HepG2 (cell line): ENCODE results near the gene HTRA3. TPM values are rescaled to one million over a fixed set of nuclear protein-coding genes. Genes with fewer than 3 reads are reported as not detected.

Experiments used
- ATF3 ChIP-seq: sonication (generic); formaldehyde crosslinking; IDR thresholded peaks from 2 replicates; pipeline ENCODE4 v1.4.0; 2020; ENCODE audit warnings: missing genetic modification reagents
- DBP ChIP-seq: sonication (generic); formaldehyde crosslinking; IDR thresholded peaks from 2 replicates; pipeline ENCODE4 v1.4.0; 2020; ENCODE audit warnings: missing genetic modification reagents; ENCODE audit errors: not compliant biosample characterization
- GABPB1 ChIP-seq: IDR thresholded peaks from 2 replicates; pipeline ENCODE4 v1.6.1; 2016; ENCODE audit warnings: mild to moderate bottlenecking, missing genetic modification reagents, moderate library complexity, missing compliant biosample characterization
- GATA4 ChIP-seq: sonication (generic); IDR thresholded peaks from 2 replicates; pipeline ENCODE4 v1.6.1; 2016; ENCODE audit warnings: antibody characterized with exemption, low read depth, borderline replicate concordance
- HCFC1 ChIP-seq: fragments of 150-350 bp; IDR thresholded peaks from 2 replicates; pipeline ENCODE4 v1.6.1; 2014; ENCODE audit warnings: low read depth, low read length
- JUND ChIP-seq: sonication (generic); formaldehyde crosslinking; IDR thresholded peaks from 2 replicates; pipeline ENCODE4 v1.8.0; 2022; ENCODE audit warnings: mild to moderate bottlenecking, missing genetic modification reagents
- MLX ChIP-seq: IDR thresholded peaks from 2 replicates; pipeline ENCODE4 v1.6.1; 2016
- MXD1 ChIP-seq: sonication (generic); formaldehyde crosslinking; IDR thresholded peaks from 2 replicates; pipeline ENCODE4 v1.4.0; 2020; ENCODE audit warnings: mild to moderate bottlenecking, missing genetic modification reagents
- NBN ChIP-seq: fragments of 450-650 bp; conservative IDR thresholded peaks from 2 replicates; pipeline ENCODE4 v1.6.1; 2017
- POLR2G ChIP-seq: fragments of 200-400 bp; formaldehyde crosslinking; IDR thresholded peaks from 2 replicates; pipeline ENCODE4 v1.6.1; 2018; ENCODE audit warnings: mild to moderate bottlenecking, low read depth, low read length, moderate library complexity
- SMYD3 ChIP-seq: sonication (generic); formaldehyde crosslinking; IDR thresholded peaks from 2 replicates; pipeline ENCODE4 v1.8.1; 2023; ENCODE audit warnings: mild to moderate bottlenecking, missing genetic modification reagents
- XBP1 ChIP-seq: sonication (generic); formaldehyde crosslinking; IDR thresholded peaks from 2 replicates; pipeline ENCODE4 v1.5.0; 2020; ENCODE audit warnings: missing genetic modification reagents
- YY1 ChIP-seq: IDR thresholded peaks from 2 replicates; pipeline ENCODE4 v1.6.1; 2011; ENCODE audit warnings: low read length, low read depth, moderate library complexity, mild to moderate bottlenecking; ENCODE audit not compliant: insufficient read depth, insufficient replicate concordance
- ZNF251 ChIP-seq: sonication (generic); formaldehyde crosslinking; IDR thresholded peaks from 2 replicates; pipeline ENCODE4 v1.9.0; 2021; ENCODE audit warnings: mild to moderate bottlenecking, missing genetic modification reagents
- ZNF318 ChIP-seq: sonication (generic); formaldehyde crosslinking; IDR thresholded peaks from 2 replicates; pipeline ENCODE4 v1.4.0; 2020; ENCODE audit warnings: mild to moderate bottlenecking, missing genetic modification reagents
- ZNF337 ChIP-seq: sonication (generic); formaldehyde crosslinking; IDR thresholded peaks from 2 replicates; pipeline ENCODE4 v1.5.1; 2020; ENCODE audit warnings: missing genetic modification reagents, low read depth, mild to moderate bottlenecking, borderline replicate concordance
- ZNF501 ChIP-seq: sonication (generic); formaldehyde crosslinking; IDR thresholded peaks from 2 replicates; pipeline ENCODE4 v1.5.1; 2020; ENCODE audit warnings: mild to moderate bottlenecking, moderate library complexity, missing genetic modification reagents
- ZNF652 ChIP-seq: IDR thresholded peaks from 2 replicates; pipeline ENCODE4 v1.6.1; 2016; ENCODE audit warnings: low read depth, borderline replicate concordance
- ZNF816 ChIP-seq: sonication (generic); formaldehyde crosslinking; IDR thresholded peaks from 2 replicates; pipeline ENCODE4 v1.8.0; 2022; ENCODE audit warnings: missing genetic modification reagents, mild to moderate bottlenecking, borderline replicate concordance
- polyA plus RNA-seq, 8 experiments: library from polyadenylated mRNA; depleted of rRNA in 3 of 8; stranded (reverse) in 7 of 8; unstranded in 1 of 8; fragments of >200 nt; fragmentation: Illumina TruSeq in 4 of 8; extraction: Trizol in 4 of 8; gene quantifications; 2 replicates each; pipeline versions ENCODE4 v1.2.1 to v1.2.3, GENCODE V29; 2011 to 2016; ENCODE audit warnings: low read depth in 4 of 8, missing spikeins in 1 of 8, mixed read lengths in 1 of 8; ENCODE audit not compliant: insufficient read depth in 1 of 8
- total RNA-seq, 5 experiments: library from RNA; depleted of rRNA; stranded (reverse); fragments of >200 nt; fragmentation: Illumina TruSeq; extraction: Trizol; gene quantifications; 2 replicates each; pipeline ENCODE4 v1.2.3, GENCODE V29; 2016; ENCODE audit warnings: low read depth in 1 of 5

The HTRA3 gene
- total and polyA plus RNA-seq, 2 of the 13 experiments (the other 11 are each of a cell fraction or from before 2014, with no cell fraction given), result 0.17 TPM; not detected in 1

- no peak for TF ChIP-seq ZNF318
- TF ChIP-seq ZNF816 (CRISPR knock-in tag), result peak; percentile 29; the same call in 1 of the 2 replicates
- TF ChIP-seq POLR2G, result peak; percentile 50
- no peak for TF ChIP-seq XBP1 (CRISPR knock-in tag)
- peak; percentile 99 for TF ChIP-seq ZNF652
- TF ChIP-seq HCFC1, result no peak
- no peak for TF ChIP-seq ZNF337 (CRISPR knock-in tag)
- TF ChIP-seq GATA4, result no peak
- TF ChIP-seq GABPB1 (CRISPR knock-in tag), result no peak
- TF ChIP-seq MLX (CRISPR knock-in tag), result peak; percentile 32; the same call in 1 of the 2 replicates
- no peak for TF ChIP-seq DBP
- no peak for TF ChIP-seq SMYD3 (CRISPR knock-in tag)
- TF ChIP-seq ZNF251 (CRISPR knock-in tag), result no peak
- TF ChIP-seq YY1, result peak; percentile 3
- no peak for TF ChIP-seq ATF3 (CRISPR knock-in tag)
- TF ChIP-seq MXD1 (CRISPR knock-in tag), result no peak
- no peak for TF ChIP-seq JUND (CRISPR knock-in tag)
- no peak for TF ChIP-seq ZNF501 (CRISPR knock-in tag)
- TF ChIP-seq NBN, result no peak
Measured at GRCh38 chr4:8225706-8226443, 43.7 kb upstream of the HTRA3 start (continued).
